Trophoblast cell (in vitro differentiated cells and primary cell): Measurements from ENCODE around the gene GSG1L2. TPM values are rescaled to one million over a fixed set of nuclear protein-coding genes. Genes with fewer than 3 reads are reported as not detected.

ENCODE experiments used
- DNase-seq, 2 donors: peaks; one replicate each; pipeline ENCODE4 v3.0.0-alpha.2; 2016
- H2AFZ ChIP-seq: 2 replicates; pipeline ENCODE4 v1.6.1; 2013; ENCODE audit warnings: low read length, moderate library complexity, mild to moderate bottlenecking; ENCODE audit not compliant: insufficient read depth, poor library complexity
- H2AK5ac ChIP-seq: 2 replicates; pipeline ENCODE4 v1.6.1; 2013; ENCODE audit warnings: mild to moderate bottlenecking, low read length
- H2BK120ac ChIP-seq: 2 replicates; pipeline ENCODE4 v1.6.1; 2013; ENCODE audit warnings: low read length, mild to moderate bottlenecking, moderate library complexity; ENCODE audit not compliant: insufficient read depth, poor library complexity
- H2BK12ac ChIP-seq: 2 replicates; pipeline ENCODE4 v1.6.1; 2013; ENCODE audit warnings: mild to moderate bottlenecking, low read length, moderate library complexity
- H2BK5ac ChIP-seq: 2 replicates; pipeline ENCODE4 v1.6.1; 2013; ENCODE audit warnings: low read length, low read depth, moderate library complexity, mild to moderate bottlenecking; ENCODE audit not compliant: poor library complexity
- H3K14ac ChIP-seq: 2 replicates; pipeline ENCODE4 v1.6.1; 2013; ENCODE audit warnings: mild to moderate bottlenecking, low read length
- H3K18ac ChIP-seq: 2 replicates; pipeline ENCODE4 v1.6.1; 2013; ENCODE audit warnings: mild to moderate bottlenecking, low read length
- H3K23ac ChIP-seq: 2 replicates; pipeline ENCODE4 v1.6.1; 2013; ENCODE audit warnings: low read length
- H3K27ac ChIP-seq: 2 replicates; pipeline ENCODE4 v1.5.1; 2013; ENCODE audit warnings: low read depth, mild to moderate bottlenecking, inconsistent platforms, low read length, moderate library complexity
- H3K27me3 ChIP-seq: 2 replicates; pipeline ENCODE4 v1.6.1; 2013; ENCODE audit warnings: inconsistent platforms, mild to moderate bottlenecking, low read length, moderate library complexity; ENCODE audit not compliant: insufficient read depth
- H3K36me3 ChIP-seq, 2 experiments: 1 replicate in 1 of 2; 2 replicates in 1 of 2; pipeline ENCODE4 v1.6.1; 2013; ENCODE audit warnings: low read length in 2 of 2, mild to moderate bottlenecking in 2 of 2, moderate library complexity in 1 of 2; ENCODE audit not compliant: insufficient read depth in 2 of 2, control insufficient read depth in 1 of 2
- H3K4ac ChIP-seq: 2 replicates; pipeline ENCODE4 v1.6.1; 2013; ENCODE audit warnings: low read depth, mild to moderate bottlenecking, low read length, moderate library complexity
- H3K4me1 ChIP-seq, 2 experiments: 1 replicate in 1 of 2; 2 replicates in 1 of 2; pipeline ENCODE4 v1.6.1; 2013; ENCODE audit warnings: low read length in 2 of 2, mild to moderate bottlenecking in 2 of 2, moderate library complexity in 1 of 2; ENCODE audit not compliant: insufficient read depth in 2 of 2, control insufficient read depth in 1 of 2
- H3K4me2 ChIP-seq: 2 replicates; pipeline ENCODE4 v1.6.1; 2013; ENCODE audit warnings: inconsistent platforms, mild to moderate bottlenecking, low read length, moderate library complexity
- H3K4me3 ChIP-seq: 2 replicates; pipeline ENCODE4 v1.5.1; 2013; ENCODE audit warnings: mild to moderate bottlenecking, low read depth, low read length, inconsistent platforms
- H3K79me1 ChIP-seq: one replicate; pipeline ENCODE4 v1.6.1; 2013; ENCODE audit warnings: low read length
- H3K79me2 ChIP-seq: 2 replicates; pipeline ENCODE4 v1.6.1; 2013; ENCODE audit warnings: low read length, mild to moderate bottlenecking; ENCODE audit not compliant: control insufficient read depth, insufficient read depth, poor library complexity
- H3K9ac ChIP-seq: 2 replicates; pipeline ENCODE4 v1.6.1; 2013; ENCODE audit warnings: mild to moderate bottlenecking, low read length
- H3K9me3 ChIP-seq: 2 replicates; pipeline ENCODE4 v1.6.1; 2013; ENCODE audit warnings: low read depth, mild to moderate bottlenecking, control low read depth, inconsistent platforms, low read length; ENCODE audit not compliant: insufficient read depth
- H4K12ac ChIP-seq: 2 replicates; pipeline ENCODE4 v1.6.1; 2013; ENCODE audit warnings: low read depth, mild to moderate bottlenecking, low read length, moderate library complexity
- H4K8ac ChIP-seq: 2 replicates; pipeline ENCODE4 v1.6.1; 2013; ENCODE audit warnings: low read depth, mild to moderate bottlenecking, low read length, moderate library complexity
- H4K91ac ChIP-seq: one replicate; pipeline ENCODE4 v1.6.1; 2013; ENCODE audit warnings: low read depth, mild to moderate bottlenecking, low read length, moderate library complexity
- WGBS: extraction: QIAGEN DNeasy Blood & Tissue Kit; methylation state at CpG from one replicate; pipeline ENCODE4 v1.1.7; 2013; ENCODE audit warnings: missing lambda C conversion rate; ENCODE audit not compliant: insufficient read length, insufficient coverage; ENCODE audit errors: extremely low coverage; 5-methylcytosine and 5-hydroxymethylcytosine counted together
- polyA plus RNA-seq: library from polyadenylated mRNA; stranded (reverse); fragments of 200-250 nt; gene quantifications from 2 replicates; pipeline ENCODE4 v1.2.3, GENCODE V29; 2013

GSG1L2 gene
- not detected in 2 replicates for polyA plus RNA-seq

DNA sequence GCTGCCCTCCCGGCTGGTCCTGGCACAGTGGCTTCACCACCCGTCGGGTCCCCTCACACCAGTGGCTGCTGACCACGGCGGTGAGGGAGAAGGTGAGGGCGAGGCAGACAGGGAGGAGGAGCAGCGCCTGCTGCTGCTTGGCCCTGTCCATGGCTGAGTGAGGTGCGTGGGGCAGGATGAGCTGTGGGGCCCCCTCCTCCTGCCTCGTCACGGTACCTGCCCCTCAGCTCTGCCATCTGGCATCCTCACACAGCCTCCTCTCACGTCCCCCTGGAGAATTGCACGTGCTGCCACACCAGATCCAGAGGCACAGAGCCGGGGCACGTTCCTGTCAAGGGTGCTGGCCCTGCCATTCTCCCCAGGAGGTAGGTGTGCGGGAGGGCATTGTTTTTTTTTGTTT lies at the start of gene GSG1L2:
GSG1L2 (minus strand) TSS at position 159 of the 400 bp plus-strand sequence; CDS start at position 151, 8 bp downstream.
- Histone ChIP-seq H3K79me1 (no peaks in the 10 kb centered on the region), H3K4me2 (no peak within 1 kb of the TSS), H4K12ac (no peak within 1 kb of the TSS), H3K23ac (no peak within 1 kb of the TSS), H3K4me3 (peak within 1 kb of the TSS; percentile 28), H3K27ac (no peak within 1 kb of the TSS), H4K8ac (no peak within 1 kb of the TSS), H2BK5ac (no peak within 1 kb of the TSS), H3K14ac (no peak within 1 kb of the TSS), H2BK12ac (no peak within 1 kb of the TSS), H2AFZ (no peak within 1 kb of the TSS), H3K27me3 (no peaks in the 10 kb centered on the region), H3K18ac (no peak within 1 kb of the TSS), H3K4me1 (peaks cover 0 to 2% of the 10 kb centered on the region in 2 experiments), H3K9ac (no peak within 1 kb of the TSS), H3K4ac (no peak within 1 kb of the TSS), H3K36me3 (no peaks in the 10 kb centered on the region), H4K91ac (no peak within 1 kb of the TSS), H2AK5ac (no peak within 1 kb of the TSS), H3K79me2 (no peaks in the 10 kb centered on the region), H3K9me3 (peaks cover 2% of the 10 kb centered on the region), H2BK120ac (no peak within 1 kb of the TSS)
- WGBS: no CpG with 5 or more reads among the region's 15 CpGs
- no peak for DNase-seq

DNA sequence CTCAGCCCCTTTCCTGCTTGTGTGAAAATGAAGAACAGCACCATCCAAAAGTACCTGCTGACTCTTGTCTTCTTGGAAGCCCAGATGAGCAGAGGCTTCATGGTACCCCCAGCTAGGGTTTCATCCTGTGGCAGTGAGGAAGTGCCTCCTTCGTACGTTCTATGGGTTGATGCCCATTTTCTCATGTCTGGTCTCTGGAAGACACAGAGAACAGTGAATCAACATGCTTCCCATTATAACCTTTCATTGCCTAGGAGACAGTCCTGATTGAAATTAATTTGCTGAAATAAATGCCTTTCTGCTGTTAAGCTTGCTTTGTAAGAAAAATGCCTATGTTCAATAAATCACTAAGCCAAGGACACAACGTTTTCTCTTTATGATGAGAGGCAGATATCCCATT lies 46.7 kb upstream of the GSG1L2 start:
- no peaks in the 10 kb centered on the region for H3K9me3 ChIP-seq
- H3K79me2 ChIP-seq: no peaks in the 10 kb centered on the region
- no peaks in the 10 kb centered on the region for H3K79me1 ChIP-seq
- H3K36me3 ChIP-seq: no peaks in the 10 kb centered on the region
- H4K12ac ChIP-seq: no peak overlapping the region
- H3K18ac ChIP-seq: no peak overlapping the region
- H3K4me2 ChIP-seq: no peak overlapping the region
- no CpG with 5 or more reads among the region's 3 CpGs for WGBS
- no peak for DNase-seq
- no peak overlapping the region for H2AFZ ChIP-seq
- H2BK5ac ChIP-seq: no peak overlapping the region
- no peak overlapping the region for H3K14ac ChIP-seq
- no peak overlapping the region for H3K9ac ChIP-seq
- no peak overlapping the region for H2AK5ac ChIP-seq
- no peak overlapping the region for H3K23ac ChIP-seq
- H3K27me3 ChIP-seq: no peaks in the 10 kb centered on the region
- H4K91ac ChIP-seq: no peak overlapping the region
- H2BK12ac ChIP-seq: no peak overlapping the region
- no peak overlapping the region for H3K4ac ChIP-seq
- H3K4me1 ChIP-seq: no peaks in the 10 kb centered on the region
- no peak overlapping the region for H3K27ac ChIP-seq
- H3K4me3 ChIP-seq: no peak overlapping the region
- no peak overlapping the region for H2BK120ac ChIP-seq
- H4K8ac ChIP-seq: no peak overlapping the region

DNA sequence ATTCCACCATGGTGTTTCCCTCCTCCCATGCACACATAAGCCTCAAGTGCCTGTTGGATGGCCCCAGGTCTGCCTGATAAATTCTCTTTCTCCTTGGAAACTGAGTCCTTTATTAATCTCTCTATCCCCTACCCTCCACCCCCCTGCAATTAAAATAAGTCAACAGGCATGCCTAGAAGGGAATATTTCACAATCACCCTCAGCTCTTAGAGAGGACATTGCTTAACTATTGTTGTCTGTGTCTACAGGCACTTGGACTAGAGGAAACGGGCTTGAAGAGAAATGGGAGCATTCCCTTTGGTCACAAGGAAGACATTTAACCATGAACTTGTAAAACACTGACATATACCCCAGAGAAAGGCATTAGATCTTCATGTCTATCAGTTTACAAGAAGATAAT lies 43.7 kb upstream of the GSG1L2 start:
- Histone ChIP-seq H4K12ac (no peak overlapping the region), H4K91ac (no peak overlapping the region), H2BK12ac (no peak overlapping the region), H3K23ac (no peak overlapping the region), H3K9ac (no peak overlapping the region), H3K36me3 (no peaks in the 10 kb centered on the region), H2BK120ac (no peak overlapping the region), H2BK5ac (no peak overlapping the region), H4K8ac (no peak overlapping the region), H2AFZ (no peak overlapping the region), H3K9me3 (peaks cover 4% of the 10 kb centered on the region), H3K4me2 (no peak overlapping the region), H3K4ac (no peak overlapping the region), H3K27ac (no peak overlapping the region), H3K27me3 (no peaks in the 10 kb centered on the region), H3K18ac (no peak overlapping the region), H2AK5ac (no peak overlapping the region), H3K79me2 (no peaks in the 10 kb centered on the region), H3K79me1 (no peaks in the 10 kb centered on the region), H3K14ac (no peak overlapping the region), H3K4me1 (no peaks in the 10 kb centered on the region), H3K4me3 (no peak overlapping the region)
- peak in 1 of 2 donors; percentile 61 for DNase-seq
- WGBS: no CpG with 5 or more reads among the region's 1 CpG

DNA sequence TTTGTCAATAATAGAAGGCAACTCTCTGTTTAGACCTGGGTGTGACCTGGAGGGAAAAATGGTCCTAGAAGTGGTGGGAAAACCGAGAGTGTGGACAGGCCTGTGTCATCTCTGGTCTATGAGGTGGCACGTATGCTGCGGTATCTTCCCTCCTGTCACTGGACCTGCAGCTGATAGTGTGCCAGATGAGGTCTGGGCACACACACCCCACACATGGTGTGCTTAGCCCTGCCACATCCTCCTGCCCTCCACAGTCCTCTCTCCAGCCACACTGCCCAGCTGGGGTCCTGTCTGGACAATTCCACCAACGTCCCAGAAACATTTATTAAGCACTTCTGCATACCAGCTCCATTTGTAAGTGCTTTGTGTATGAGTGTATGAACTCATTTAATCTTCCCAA lies 41.1 kb upstream of the GSG1L2 start:
- Histone ChIP-seq H3K36me3 (no peaks in the 10 kb centered on the region), H3K18ac (no peak overlapping the region), H3K4me1 (no peaks in the 10 kb centered on the region), H3K9ac (no peak overlapping the region), H3K23ac (no peak overlapping the region), H2AFZ (no peak overlapping the region), H3K4me2 (no peak overlapping the region), H3K27ac (no peak overlapping the region), H2AK5ac (no peak overlapping the region), H4K8ac (no peak overlapping the region), H3K79me1 (no peaks in the 10 kb centered on the region), H2BK5ac (no peak overlapping the region), H2BK12ac (no peak overlapping the region), H4K91ac (no peak overlapping the region), H3K9me3 (peaks cover 7% of the 10 kb centered on the region), H2BK120ac (no peak overlapping the region), H3K79me2 (no peaks in the 10 kb centered on the region), H3K4ac (no peak overlapping the region), H3K14ac (no peak overlapping the region), H3K27me3 (no peaks in the 10 kb centered on the region), H3K4me3 (no peak overlapping the region), H4K12ac (no peak overlapping the region)
- WGBS: no CpG with 5 or more reads among the region's 4 CpGs
- no peak for DNase-seq
